ENCODE results near the gene USP13. TPM values are rescaled to one million over a fixed set of nuclear protein-coding genes. Genes with fewer than 3 reads are reported as not detected.
A peak's percentile ranks its signal among the peaks of the same experiment; 100 is the strongest.

Gene USP13
- total RNA-seq, 1 experiment from 2014 or later, result 27.8 TPM

GRCh38 chr3:179666030-179666429 is 13.2 kb downstream of the USP13 start:
- Histone ChIP-seq H3K4me1 (ENCODE audit: control insufficient read depth, insufficient read depth, low read length) (no peaks in the 10 kb centered on the region), H3K36me3 (ENCODE audit: control insufficient read depth, insufficient read depth, low read length) (no peaks in the 10 kb centered on the region), H3K27ac (ENCODE audit: low read length) (no peak overlapping the region), H3K27me3 (ENCODE audit: control insufficient read depth, insufficient read depth, low read length) (no peaks in the 10 kb centered on the region), H3K9me3 (ENCODE audit: control insufficient read depth, insufficient read depth, low read depth, low read length) (no peaks in the 10 kb centered on the region), H3K4me3 (ENCODE audit: low read depth in 2 of 2, low read length in 2 of 2) (no peak overlapping the region)
- DNase-seq (ENCODE audit: low read depth, low spot score), result no peak
- ATAC-seq, result no peak
- ChIA-PET CTCF (no interaction called here), POLR2A (no interaction called here)
- in situ Hi-C loops (cut with HindIII; ENCODE audit: low pct_unique_long_range_greater_than_20kb, low sequenced_read_pairs) (no loop called here), intact Hi-C loops (cut with micrococcal nuclease; ENCODE audit: unreplicated experiment) (no loop called here)
- TF ChIP-seq POLR2AphosphoS5 (IDR thresholded peaks at IDR 0.05; ENCODE audit: low read depth, low read length) (no peak), TCF7L2 (IDR thresholded peaks at IDR 0.05; ENCODE audit: low read depth, low read length) (no peak), SIN3A (IDR thresholded peaks at IDR 0.05; ENCODE audit: borderline replicate concordance, insufficient read depth, low read depth, low read length) (no peak), CTCF (IDR thresholded peaks at IDR 0.05) (no peak), REST (IDR thresholded peaks at IDR 0.05; ENCODE audit: insufficient read depth in 1 of 2, low read depth in 2 of 2, low read length in 1 of 2) (no peak)
- no TSS peak for BruUV-seq (replicated peaks)

DNA sequence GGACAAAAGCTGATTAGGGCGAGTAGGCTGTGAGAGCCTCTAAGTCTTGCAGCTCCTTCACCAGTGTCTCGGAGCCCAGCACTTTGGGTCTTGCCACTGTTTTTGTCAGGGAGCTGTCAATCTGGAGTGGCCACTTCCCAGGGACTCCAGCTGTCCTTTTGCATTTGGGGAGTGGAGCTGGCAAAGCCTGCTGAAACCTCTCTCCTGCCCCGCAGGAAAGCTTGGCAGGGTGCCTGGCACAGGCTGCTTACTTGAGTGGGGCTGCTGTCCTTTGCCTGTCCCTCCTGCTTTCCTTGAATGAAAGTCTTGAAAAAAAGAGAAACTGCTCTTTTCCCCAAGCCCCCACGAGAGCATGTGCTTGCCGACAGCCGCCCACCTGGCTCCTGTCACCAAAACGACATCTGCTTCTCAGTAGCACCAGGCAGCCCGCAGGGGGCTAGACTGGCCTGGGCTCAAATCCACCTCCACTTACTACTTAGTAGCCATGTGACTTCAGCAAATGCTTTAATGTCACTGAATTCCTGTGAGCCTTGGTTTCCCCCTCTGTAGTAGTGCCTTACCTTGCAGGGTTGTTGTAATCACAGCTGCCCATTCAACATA is 13.7 kb downstream of the USP13 start:
- Histone ChIP-seq H3K9me3 (ENCODE audit: control insufficient read depth, insufficient read depth, low read depth, low read length) (no peaks in the 10 kb centered on the region), H3K4me1 (ENCODE audit: control insufficient read depth, insufficient read depth, low read length) (0 out of 2 replicates have a peak, but pooled peaks cover under 1% of the 10 kb centered on the region), H3K27me3 (ENCODE audit: control insufficient read depth, insufficient read depth, low read length) (no peaks in the 10 kb centered on the region), H3K27ac (ENCODE audit: low read length) (no peak overlapping the region), H3K36me3 (ENCODE audit: control insufficient read depth, insufficient read depth, low read length) (no peaks in the 10 kb centered on the region), H3K4me3 (ENCODE audit: low read depth in 2 of 2, low read length in 2 of 2) (no peak overlapping the region)
- no TSS peak for BruUV-seq (replicated peaks)
- POLR2A ChIA-PET, result no interaction called here
- in situ Hi-C loops (cut with HindIII; ENCODE audit: low pct_unique_long_range_greater_than_20kb, low sequenced_read_pairs), result no loop called here
- intact Hi-C loops (cut with micrococcal nuclease; ENCODE audit: unreplicated experiment), result no loop called here
- ATAC-seq, result 0 out of 2 replicates have a peak, but pooled peaks have one; percentile 33
- CTCF ChIA-PET, result interaction anchor here (1.2 kb wide), 1 partner anchor 17 kb away, joined by 3 read pairs; no protein-coding TSS in a partner anchor
- no peak for TF ChIP-seq CTCF (IDR thresholded peaks at IDR 0.05)
- TF ChIP-seq REST (IDR thresholded peaks at IDR 0.05; ENCODE audit: insufficient read depth in 1 of 2, low read depth in 2 of 2, low read length in 1 of 2), result no peak
- no peak for TF ChIP-seq SIN3A (IDR thresholded peaks at IDR 0.05; ENCODE audit: borderline replicate concordance, insufficient read depth, low read depth, low read length)
- TF ChIP-seq TCF7L2 (IDR thresholded peaks at IDR 0.05; ENCODE audit: low read depth, low read length), result no peak
- TF ChIP-seq POLR2AphosphoS5 (IDR thresholded peaks at IDR 0.05; ENCODE audit: low read depth, low read length), result no peak
- no peak for DNase-seq (ENCODE audit: low read depth, low spot score)
